ENCODE results near the gene ZFAND3. TPM values are rescaled to one million over a fixed set of nuclear protein-coding genes. Genes with fewer than 3 reads are reported as not detected.

ZFAND3 gene
- total and polyA plus RNA-seq, 2 donors (not counting 1 experiment from before 2014, with no cell fraction given), result 21.5 to 40.8 TPM

- Histone ChIP-seq H4K20me1 (ENCODE audit: control insufficient read depth, extremely low read depth, insufficient read depth, low read length) (no peaks in the 10 kb centered on the region), H3K9ac (ENCODE audit: insufficient read depth, low read length) (no peak overlapping the region), H2AFZ (ENCODE audit: low read length) (no peak overlapping the region), H3K36me3 (ENCODE audit: control insufficient read depth, insufficient read depth, low read length) (no peaks in the 10 kb centered on the region), H3K27ac (ENCODE audit: insufficient read depth, low read length) (no peak overlapping the region), H3K4me2 (ENCODE audit: extremely low read depth, insufficient read depth, low read length) (no peak overlapping the region), H3K27me3 (ENCODE audit: control insufficient read depth, insufficient read depth, low read length) (no peaks in the 10 kb centered on the region), H3K9me3 (ENCODE audit: control insufficient read depth, insufficient read depth, low read depth, low read length) (no peaks in the 10 kb centered on the region), H3K4me3 (replicated peaks in 1 of 4; ENCODE audit: control extremely low read depth in 1 of 4, insufficient read depth in 1 of 4, low read depth in 3 of 4, low read length in 4 of 4) (no peak overlapping the region), H3K79me2 (ENCODE audit: control insufficient read depth, insufficient read depth, low read length) (peaks cover 55% of the 10 kb centered on the region), H3K4me1 (ENCODE audit: control insufficient read depth, extremely low read depth, insufficient read depth, low read length) (no peaks in the 10 kb centered on the region)
- TF ChIP-seq, protein P1, sequence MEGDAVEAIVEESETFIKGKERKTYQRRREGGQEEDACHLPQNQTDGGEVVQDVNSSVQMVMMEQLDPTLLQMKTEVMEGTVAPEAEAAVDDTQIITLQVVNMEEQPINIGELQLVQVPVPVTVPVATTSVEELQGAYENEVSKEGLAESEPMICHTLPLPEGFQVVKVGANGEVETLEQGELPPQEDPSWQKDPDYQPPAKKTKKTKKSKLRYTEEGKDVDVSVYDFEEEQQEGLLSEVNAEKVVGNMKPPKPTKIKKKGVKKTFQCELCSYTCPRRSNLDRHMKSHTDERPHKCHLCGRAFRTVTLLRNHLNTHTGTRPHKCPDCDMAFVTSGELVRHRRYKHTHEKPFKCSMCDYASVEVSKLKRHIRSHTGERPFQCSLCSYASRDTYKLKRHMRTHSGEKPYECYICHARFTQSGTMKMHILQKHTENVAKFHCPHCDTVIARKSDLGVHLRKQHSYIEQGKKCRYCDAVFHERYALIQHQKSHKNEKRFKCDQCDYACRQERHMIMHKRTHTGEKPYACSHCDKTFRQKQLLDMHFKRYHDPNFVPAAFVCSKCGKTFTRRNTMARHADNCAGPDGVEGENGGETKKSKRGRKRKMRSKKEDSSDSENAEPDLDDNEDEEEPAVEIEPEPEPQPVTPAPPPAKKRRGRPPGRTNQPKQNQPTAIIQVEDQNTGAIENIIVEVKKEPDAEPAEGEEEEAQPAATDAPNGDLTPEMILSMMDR (conservative IDR thresholded peaks at IDR 0.05 in 1 of 2, IDR thresholded peaks at IDR 0.05 in 1 of 2; ENCODE audit: low read depth in 1 of 2, low read length in 2 of 2), result no peak
- TF ChIP-seq EZH2 (IDR thresholded peaks at IDR 0.05; ENCODE audit: low read length, missing control alignments), result no peak
- DNase-seq (ENCODE audit: low read depth in 2 of 2), result no peak
Observed at GRCh38 chr6:37920667-37921066, 101.1 kb downstream of the ZFAND3 start.

GRCh38 chr6:37922563-37922962 is 103.0 kb downstream of the ZFAND3 start:
- Histone ChIP-seq H3K79me2 (ENCODE audit: control insufficient read depth, insufficient read depth, low read length) (peaks cover 61% of the 10 kb centered on the region), H3K9me3 (ENCODE audit: control insufficient read depth, insufficient read depth, low read depth, low read length) (no peaks in the 10 kb centered on the region), H3K9ac (ENCODE audit: insufficient read depth, low read length) (no peak overlapping the region), H3K27me3 (ENCODE audit: control insufficient read depth, insufficient read depth, low read length) (no peaks in the 10 kb centered on the region), H3K36me3 (ENCODE audit: control insufficient read depth, insufficient read depth, low read length) (no peaks in the 10 kb centered on the region), H3K27ac (ENCODE audit: insufficient read depth, low read length) (no peak overlapping the region), H3K4me2 (ENCODE audit: extremely low read depth, insufficient read depth, low read length) (no peak overlapping the region), H2AFZ (ENCODE audit: low read length) (no peak overlapping the region), H3K4me3 (replicated peaks in 1 of 4; ENCODE audit: control extremely low read depth in 1 of 4, insufficient read depth in 1 of 4, low read depth in 3 of 4, low read length in 4 of 4) (no peak overlapping the region), H4K20me1 (ENCODE audit: control insufficient read depth, extremely low read depth, insufficient read depth, low read length) (no peaks in the 10 kb centered on the region), H3K4me1 (ENCODE audit: control insufficient read depth, extremely low read depth, insufficient read depth, low read length) (no peaks in the 10 kb centered on the region)
- DNase-seq (ENCODE audit: low read depth in 2 of 2), result no peak
- TF ChIP-seq, protein P1 (conservative IDR thresholded peaks at IDR 0.05 in 1 of 2, IDR thresholded peaks at IDR 0.05 in 1 of 2; ENCODE audit: low read depth in 1 of 2, low read length in 2 of 2), result no peak
- no peak for TF ChIP-seq EZH2 (IDR thresholded peaks at IDR 0.05; ENCODE audit: low read length, missing control alignments)

- no peak overlapping the region for H3K4me3 ChIP-seq (replicated peaks in 1 of 4; ENCODE audit: control extremely low read depth in 1 of 4, insufficient read depth in 1 of 4, low read depth in 3 of 4, low read length in 4 of 4)
- no peak for DNase-seq (ENCODE audit: low read depth in 2 of 2)
- H3K4me1 ChIP-seq (ENCODE audit: control insufficient read depth, extremely low read depth, insufficient read depth, low read length), result no peaks in the 10 kb centered on the region
- H3K4me2 ChIP-seq (ENCODE audit: extremely low read depth, insufficient read depth, low read length), result no peak overlapping the region
- H3K27ac ChIP-seq (ENCODE audit: insufficient read depth, low read length), result no peak overlapping the region
- H3K36me3 ChIP-seq (ENCODE audit: control insufficient read depth, insufficient read depth, low read length), result no peaks in the 10 kb centered on the region
- H2AFZ ChIP-seq (ENCODE audit: low read length), result no peak overlapping the region
- peaks cover 59% of the 10 kb centered on the region for H3K79me2 ChIP-seq (ENCODE audit: control insufficient read depth, insufficient read depth, low read length)
- no peaks in the 10 kb centered on the region for H3K9me3 ChIP-seq (ENCODE audit: control insufficient read depth, insufficient read depth, low read depth, low read length)
- no peaks in the 10 kb centered on the region for H4K20me1 ChIP-seq (ENCODE audit: control insufficient read depth, extremely low read depth, insufficient read depth, low read length)
- no peaks in the 10 kb centered on the region for H3K27me3 ChIP-seq (ENCODE audit: control insufficient read depth, insufficient read depth, low read length)
- no peak overlapping the region for H3K9ac ChIP-seq (ENCODE audit: insufficient read depth, low read length)
- TF ChIP-seq, protein P1 (conservative IDR thresholded peaks at IDR 0.05 in 1 of 2, IDR thresholded peaks at IDR 0.05 in 1 of 2; ENCODE audit: low read depth in 1 of 2, low read length in 2 of 2), result no peak
- TF ChIP-seq EZH2 (IDR thresholded peaks at IDR 0.05; ENCODE audit: low read length, missing control alignments), result no peak
Observed at GRCh38 chr6:37923514-37923913, 104.0 kb downstream of the ZFAND3 start.

All from fibroblast of lung (primary cell).